A549 (cell line): ENCODE data around the gene DNAAF6. TPM values are rescaled to one million over a fixed set of nuclear protein-coding genes. Genes with fewer than 3 reads are reported as not detected.

Experiments used
- ATAC-seq, 2 experiments: fragments of 200-7000 bp in 1 of 2; fragments of >200 bp in 1 of 2; cut with Nextera tagmentation in 1 of 2; cut with Tn5 transposase in 1 of 2; 3 replicates each; pipeline versions ENCODE4 v1.8.0 to v1.9.1; 2018 to 2020; ENCODE audit warnings: mild to moderate bottlenecking in 1 of 2, moderate library complexity in 1 of 2
- CTCF ChIA-PET: fragments of 300-600 bp; sonication (Branson Sonifier 250); formaldehyde crosslinking; extraction: SDS; loops from one replicate; lab custom pipeline; 2021; ENCODE audit warnings: antibody characterized with exemption, inconsistent platforms; lab: Yijun Ruan, JAX
- POLR2A ChIA-PET: fragments of 350-600 bp; formaldehyde crosslinking; extraction: SDS; loops from one replicate; lab custom pipeline; 2021; ENCODE audit warnings: antibody characterized with exemption, inconsistent platforms; lab: Yijun Ruan, JAX
- DNase-seq, 2 experiments: peaks; one replicate each; pipeline versions ENCODE4 v3.0.0 to v3.0.0-alpha.2; 2011 to 2016; ENCODE audit warnings: low read depth in 1 of 2, low spot score in 1 of 2
- FAIRE-seq: peaks from 2 replicates; lab custom pipeline; 2011; peaks lifted over from hg19 to GRCh38; lab: Jason Lieb, UNC
- H3K27ac ChIP-seq, 2 experiments: fragments of >200 bp; sonication (Bioruptor Twin); formaldehyde crosslinking; 3 replicates each; pipeline ENCODE4 v1.5.1; 2016 to 2017
- H3K4me1 ChIP-seq: fragments of >200 bp; sonication (Bioruptor Twin); formaldehyde crosslinking; 3 replicates; pipeline ENCODE4 v1.6.1; 2016
- H3K4me2 ChIP-seq: fragments of >200 bp; sonication (Bioruptor Twin); formaldehyde crosslinking; 3 replicates; pipeline ENCODE4 v1.6.1; 2016
- H3K4me3 ChIP-seq: fragments of >200 bp; sonication (Bioruptor Twin); formaldehyde crosslinking; 3 replicates; pipeline ENCODE4 v1.5.1; 2016
- H3K9me3 ChIP-seq: fragments of >200 bp; sonication (Bioruptor Twin); formaldehyde crosslinking; 3 replicates; pipeline ENCODE4 v1.6.1; 2016
- CBX2 ChIP-seq: fragments of 200-600 bp; sonication (generic); IDR thresholded peaks from 2 replicates; pipeline ENCODE4 v1.6.1; 2016; ENCODE audit warnings: low read depth, mild to moderate bottlenecking, borderline replicate concordance
- FOXS1 ChIP-seq: fragments of 250-450 bp; sonication (Bioruptor Pico); IDR thresholded peaks from 2 replicates; pipeline ENCODE4 v1.5.0; 2020; ENCODE audit warnings: mild to moderate bottlenecking, moderate library complexity
- GATA3 ChIP-seq: IDR thresholded peaks from 2 replicates; pipeline ENCODE4 v1.6.1; 2012; ENCODE audit warnings: borderline replicate concordance
- MAFK ChIP-seq: fragments of 450-650 bp; IDR thresholded peaks from 2 replicates; pipeline ENCODE4 v1.6.1; 2014; ENCODE audit not compliant: partially characterized antibody
- MYC ChIP-seq: IDR thresholded peaks from 2 replicates; pipeline ENCODE4 v1.6.1; 2012; ENCODE audit warnings: mild to moderate bottlenecking, inconsistent platforms, low read length, improper control_type of control experiment, borderline replicate concordance
- NPAS2 ChIP-seq: fragments of 250-450 bp; sonication (Bioruptor Pico); IDR thresholded peaks from 2 replicates; pipeline ENCODE4 v1.8.0; 2022; ENCODE audit warnings: mild to moderate bottlenecking, moderate library complexity, borderline replicate concordance
- RAD21 ChIP-seq, 2 experiments: fragments of >200 bp in 1 of 2; sonication (Bioruptor Twin) in 1 of 2; formaldehyde crosslinking in 1 of 2; IDR thresholded peaks in 1 of 2; conservative IDR thresholded peaks in 1 of 2; 2 replicates in 1 of 2; 3 replicates in 1 of 2; pipeline ENCODE4 v1.6.1; 2012 to 2018; ENCODE audit warnings: inconsistent platforms in 1 of 2
- RFX5 ChIP-seq: fragments of 450-650 bp; IDR thresholded peaks from 2 replicates; pipeline ENCODE4 v1.7.1; 2014; ENCODE audit warnings: antibody characterized with exemption, mild to moderate bottlenecking, moderate library complexity
- SMC3 ChIP-seq: fragments of >200 bp; sonication (Bioruptor Twin); formaldehyde crosslinking; IDR thresholded peaks from 3 replicates; pipeline ENCODE4 v1.6.1; 2018; ENCODE audit warnings: inconsistent platforms
- TP53 ChIP-seq: fragments of 250-450 bp; sonication (Bioruptor Pico); IDR thresholded peaks from 2 replicates; pipeline ENCODE4 v1.5.0; 2021; ENCODE audit warnings: mild to moderate bottlenecking, moderate library complexity
- ZC3H11A ChIP-seq: fragments of 450-650 bp; IDR thresholded peaks from 2 replicates; pipeline ENCODE4 v1.6.1; 2014; ENCODE audit warnings: antibody characterized with exemption, mild to moderate bottlenecking
- ZFP36 ChIP-seq: fragments of 450-650 bp; IDR thresholded peaks from 2 replicates; pipeline ENCODE4 v1.6.1; 2014; ENCODE audit warnings: borderline replicate concordance; ENCODE audit not compliant: partially characterized antibody
- ZNF302 ChIP-seq: fragments of 250-450 bp; sonication (Bioruptor Pico); IDR thresholded peaks from 2 replicates; pipeline ENCODE4 v1.9.0; 2021; ENCODE audit warnings: inconsistent platforms, mild to moderate bottlenecking, moderate library complexity
- ZSCAN20 ChIP-seq: fragments of 250-450 bp; sonication (Bioruptor Pico); IDR thresholded peaks from 2 replicates; pipeline ENCODE4 v1.8.0; 2022; ENCODE audit warnings: mild to moderate bottlenecking, moderate library complexity
- WGBS: methylation state at CpG from one replicate; pipeline ENCODE4 v1.1.6; 2017; ENCODE audit errors: missing lambda C conversion rate; 5-methylcytosine and 5-hydroxymethylcytosine counted together
- polyA plus RNA-seq, 4 experiments: library from polyadenylated mRNA; depleted of rRNA in 3 of 4; stranded (reverse); fragments of >200 nt; fragmentation: RNase III in 1 of 4; extraction: RNeasy Plus Mini Kit Qiagen cat#74134 plus additional on column Dnase treatment in 1 of 4; gene quantifications; 2 replicates in 3 of 4; 3 replicates in 1 of 4; pipeline ENCODE4 v1.2.3, GENCODE V29; 2011 to 2017
- TF ChIP-seq, protein P1 (sequence below): IDR thresholded peaks from 2 replicates; pipeline ENCODE4 v1.6.1; 2012
- TF ChIP-seq, protein P2 (sequence below): IDR thresholded peaks from 2 replicates; pipeline ENCODE4 v1.6.1; 2012; ENCODE audit warnings: low read depth, borderline replicate concordance
- TF ChIP-seq, protein P3 (sequence below): fragments of >200 bp; sonication (Bioruptor Twin); formaldehyde crosslinking; IDR thresholded peaks from 3 replicates; pipeline ENCODE4 v1.5.1; 2016
- TF ChIP-seq, protein P4 (sequence below): IDR thresholded peaks from 2 replicates; pipeline ENCODE4 v1.6.1; 2012
- TF ChIP-seq, protein P5 (sequence below): fragments of 450-650 bp; IDR thresholded peaks from 2 replicates; pipeline ENCODE4 v1.6.1; 2014; ENCODE audit warnings: antibody characterized with exemption
- TF ChIP-seq, protein P6 (sequence below): fragments of 250-450 bp; sonication (Bioruptor Pico); IDR thresholded peaks from 2 replicates; pipeline ENCODE4 v1.5.0; 2021; ENCODE audit warnings: mild to moderate bottlenecking, moderate library complexity, borderline replicate concordance

DNAAF6 gene
- polyA plus RNA-seq, 2 of the 4 experiments (the other 2 are of a cell fraction) = not detected

DNA sequence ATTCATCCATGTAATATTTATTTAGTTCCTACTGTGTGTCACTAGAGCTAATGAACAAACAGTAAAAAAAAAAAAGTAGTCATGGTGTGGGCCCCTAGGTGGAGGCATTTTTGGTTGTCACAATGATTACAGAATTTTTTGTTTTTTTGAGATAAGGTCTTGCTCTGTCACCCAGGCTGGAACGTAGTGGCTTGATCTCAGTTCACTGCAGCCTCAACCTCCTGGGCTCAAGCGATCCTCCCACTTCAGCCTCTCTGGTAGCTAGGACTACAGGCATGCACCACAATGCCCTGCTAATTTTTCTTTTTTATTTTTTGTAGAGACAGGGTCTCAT is 22.0 kb downstream of the DNAAF6 start:
- Histone ChIP-seq H3K27ac (no peak overlapping the region), H3K4me3 (no peak overlapping the region), H3K4me1 (no peaks in the 10 kb centered on the region), H3K9me3 (no peaks in the 10 kb centered on the region), H3K4me2 (no peak overlapping the region)
- DNase-seq (no peak), FAIRE-seq (peak; percentile 67), ATAC-seq (no peak)
- ChIA-PET CTCF (no interaction called here), POLR2A (no interaction called here)
- TF ChIP-seq SMC3 (no peak), ZSCAN20 (CRISPR knock-in tag) (no peak)
- TF ChIP-seq, protein P1, sequence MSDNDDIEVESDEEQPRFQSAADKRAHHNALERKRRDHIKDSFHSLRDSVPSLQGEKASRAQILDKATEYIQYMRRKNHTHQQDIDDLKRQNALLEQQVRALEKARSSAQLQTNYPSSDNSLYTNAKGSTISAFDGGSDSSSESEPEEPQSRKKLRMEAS = no peak
- WGBS = 84% methylated on average over 2 of the region's 2 CpGs

DNA sequence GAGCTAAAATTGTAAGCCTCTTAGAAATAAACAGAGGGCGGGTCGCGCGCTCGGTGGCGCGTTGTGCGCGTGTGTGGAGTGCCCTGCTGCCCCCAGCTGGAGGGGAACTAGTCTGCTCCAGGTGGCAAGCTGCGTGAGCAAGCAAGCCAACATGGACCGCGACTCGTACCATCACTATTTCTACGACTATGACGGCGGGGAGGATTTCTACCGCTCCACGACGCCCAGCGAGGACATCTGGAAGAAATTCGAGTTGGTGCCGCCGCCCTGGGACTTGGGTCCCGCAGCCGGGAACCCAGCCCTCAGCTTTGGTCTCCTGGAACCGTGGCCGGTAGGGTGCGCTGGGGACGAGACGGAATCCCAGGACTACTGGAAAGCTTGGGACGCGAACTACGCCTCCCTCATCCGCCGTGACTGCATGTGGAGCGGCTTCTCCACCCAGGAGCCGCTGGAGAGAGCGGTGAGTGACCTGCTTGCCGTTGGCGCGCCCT is 66.1 kb downstream of the DNAAF6 start:
- 0 out of 3 replicates have a peak, but pooled peaks cover 3% of the 10 kb centered on the region for H3K4me1 ChIP-seq
- WGBS = 2% methylated on average over 21 of the region's 41 CpGs
- DNase-seq = peak; percentile 50 to 64
- H3K4me2 ChIP-seq = peak overlapping the region; percentile 81
- H3K4me3 ChIP-seq = peak overlapping the region; percentile 50
- ChIA-PET CTCF (interaction anchor here (0.6 to 2.5 kb wide), 37 partner anchors 10 to 505 kb away, joined by 3 to 18 read pairs (median 4); partner anchors contain the start of gene NCBP2L), POLR2A (interaction anchor here (1.2 kb wide), 1 partner anchor 155 kb away, joined by 3 read pairs; no protein-coding TSS in a partner anchor)
- H3K9me3 ChIP-seq = no peaks in the 10 kb centered on the region
- ATAC-seq = peak; percentile 98 to 99
- FAIRE-seq = peak; percentile 94
- TF ChIP-seq, protein P1 = peak; percentile 57; the same call in 1 of the 2 replicates
- TF ChIP-seq, protein P2, sequence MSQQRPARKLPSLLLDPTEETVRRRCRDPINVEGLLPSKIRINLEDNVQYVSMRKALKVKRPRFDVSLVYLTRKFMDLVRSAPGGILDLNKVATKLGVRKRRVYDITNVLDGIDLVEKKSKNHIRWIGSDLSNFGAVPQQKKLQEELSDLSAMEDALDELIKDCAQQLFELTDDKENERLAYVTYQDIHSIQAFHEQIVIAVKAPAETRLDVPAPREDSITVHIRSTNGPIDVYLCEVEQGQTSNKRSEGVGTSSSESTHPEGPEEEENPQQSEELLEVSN = no peak
- TF ChIP-seq FOXS1 (CRISPR knock-in tag) (no peak), SMC3 (peak; percentile 78), RAD21 (conservative IDR thresholded peaks at IDR 0.05 in 1 of 2, IDR thresholded peaks at IDR 0.05 in 1 of 2) (peak; percentile 32 to 73), RFX5 (no peak)
- TF ChIP-seq, protein P3, sequence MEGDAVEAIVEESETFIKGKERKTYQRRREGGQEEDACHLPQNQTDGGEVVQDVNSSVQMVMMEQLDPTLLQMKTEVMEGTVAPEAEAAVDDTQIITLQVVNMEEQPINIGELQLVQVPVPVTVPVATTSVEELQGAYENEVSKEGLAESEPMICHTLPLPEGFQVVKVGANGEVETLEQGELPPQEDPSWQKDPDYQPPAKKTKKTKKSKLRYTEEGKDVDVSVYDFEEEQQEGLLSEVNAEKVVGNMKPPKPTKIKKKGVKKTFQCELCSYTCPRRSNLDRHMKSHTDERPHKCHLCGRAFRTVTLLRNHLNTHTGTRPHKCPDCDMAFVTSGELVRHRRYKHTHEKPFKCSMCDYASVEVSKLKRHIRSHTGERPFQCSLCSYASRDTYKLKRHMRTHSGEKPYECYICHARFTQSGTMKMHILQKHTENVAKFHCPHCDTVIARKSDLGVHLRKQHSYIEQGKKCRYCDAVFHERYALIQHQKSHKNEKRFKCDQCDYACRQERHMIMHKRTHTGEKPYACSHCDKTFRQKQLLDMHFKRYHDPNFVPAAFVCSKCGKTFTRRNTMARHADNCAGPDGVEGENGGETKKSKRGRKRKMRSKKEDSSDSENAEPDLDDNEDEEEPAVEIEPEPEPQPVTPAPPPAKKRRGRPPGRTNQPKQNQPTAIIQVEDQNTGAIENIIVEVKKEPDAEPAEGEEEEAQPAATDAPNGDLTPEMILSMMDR = peak; percentile 72
- H3K27ac ChIP-seq = peak overlapping the region; percentile 68 to 86

DNA sequence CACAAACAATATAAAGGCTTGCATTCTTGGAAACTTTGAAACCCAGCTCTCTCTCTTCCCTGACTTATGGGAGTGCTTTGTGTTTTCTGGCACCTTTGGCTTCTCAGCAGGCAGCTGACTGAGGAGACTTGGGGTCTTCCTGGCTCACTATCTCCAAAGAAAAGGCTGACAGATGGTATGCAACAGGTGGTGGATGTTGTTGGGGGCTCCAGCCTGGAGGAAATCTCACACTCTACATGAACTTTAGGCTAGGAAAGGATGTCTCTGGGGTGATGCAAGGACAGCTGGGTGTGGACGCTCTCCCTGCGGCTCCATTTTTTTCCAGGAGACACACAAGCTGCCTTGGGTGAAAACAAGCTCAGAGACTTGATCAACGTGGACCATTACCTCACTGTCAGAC is 67.4 kb downstream of the DNAAF6 start:
- CTCF ChIA-PET = interaction anchor here (1.4 to 2.5 kb wide), 6 partner anchors 16 to 503 kb away, joined by 3 to 9 read pairs (median 4); partner anchors contain the start of gene NCBP2L
- ATAC-seq (no peak), FAIRE-seq (no peak), DNase-seq (no peak)
- H3K27ac ChIP-seq = no peak overlapping the region
- WGBS = 78% methylated on average over 3 of the region's 3 CpGs
- no peak overlapping the region for H3K4me2 ChIP-seq
- H3K9me3 ChIP-seq = no peaks in the 10 kb centered on the region
- H3K4me3 ChIP-seq = no peak overlapping the region
- POLR2A ChIA-PET = no interaction called here
- TF ChIP-seq, protein P4, sequence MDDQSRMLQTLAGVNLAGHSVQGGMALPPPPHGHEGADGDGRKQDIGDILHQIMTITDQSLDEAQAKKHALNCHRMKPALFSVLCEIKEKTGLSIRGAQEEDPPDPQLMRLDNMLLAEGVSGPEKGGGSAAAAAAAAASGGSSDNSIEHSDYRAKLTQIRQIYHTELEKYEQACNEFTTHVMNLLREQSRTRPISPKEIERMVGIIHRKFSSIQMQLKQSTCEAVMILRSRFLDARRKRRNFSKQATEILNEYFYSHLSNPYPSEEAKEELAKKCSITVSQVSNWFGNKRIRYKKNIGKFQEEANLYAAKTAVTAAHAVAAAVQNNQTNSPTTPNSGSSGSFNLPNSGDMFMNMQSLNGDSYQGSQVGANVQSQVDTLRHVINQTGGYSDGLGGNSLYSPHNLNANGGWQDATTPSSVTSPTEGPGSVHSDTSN = no peak
- TF ChIP-seq TP53 (no peak), CBX2 (no peak), ZC3H11A (no peak), NPAS2 (no peak), ZNF302 (no peak), MAFK (no peak), GATA3 (no peak), ZFP36 (no peak), MYC (no peak)
- TF ChIP-seq, protein P3 = no peak
- TF ChIP-seq, protein P5, sequence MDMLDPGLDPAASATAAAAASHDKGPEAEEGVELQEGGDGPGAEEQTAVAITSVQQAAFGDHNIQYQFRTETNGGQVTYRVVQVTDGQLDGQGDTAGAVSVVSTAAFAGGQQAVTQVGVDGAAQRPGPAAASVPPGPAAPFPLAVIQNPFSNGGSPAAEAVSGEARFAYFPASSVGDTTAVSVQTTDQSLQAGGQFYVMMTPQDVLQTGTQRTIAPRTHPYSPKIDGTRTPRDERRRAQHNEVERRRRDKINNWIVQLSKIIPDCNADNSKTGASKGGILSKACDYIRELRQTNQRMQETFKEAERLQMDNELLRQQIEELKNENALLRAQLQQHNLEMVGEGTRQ = no peak
- TF ChIP-seq, protein P2 = no peak
- TF ChIP-seq, protein P6, sequence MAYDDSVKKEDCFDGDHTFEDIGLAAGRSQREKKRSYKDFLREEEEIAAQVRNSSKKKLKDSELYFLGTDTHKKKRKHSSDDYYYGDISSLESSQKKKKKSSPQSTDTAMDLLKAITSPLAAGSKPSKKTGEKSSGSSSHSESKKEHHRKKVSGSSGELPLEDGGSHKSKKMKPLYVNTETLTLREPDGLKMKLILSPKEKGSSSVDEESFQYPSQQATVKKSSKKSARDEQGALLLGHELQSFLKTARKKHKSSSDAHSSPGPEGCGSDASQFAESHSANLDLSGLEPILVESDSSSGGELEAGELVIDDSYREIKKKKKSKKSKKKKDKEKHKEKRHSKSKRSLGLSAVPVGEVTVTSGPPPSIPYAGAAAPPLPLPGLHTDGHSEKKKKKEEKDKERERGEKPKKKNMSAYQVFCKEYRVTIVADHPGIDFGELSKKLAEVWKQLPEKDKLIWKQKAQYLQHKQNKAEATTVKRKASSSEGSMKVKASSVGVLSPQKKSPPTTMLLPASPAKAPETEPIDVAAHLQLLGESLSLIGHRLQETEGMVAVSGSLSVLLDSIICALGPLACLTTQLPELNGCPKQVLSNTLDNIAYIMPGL (CRISPR knock-in tag) = no peak
- H3K4me1 ChIP-seq = 0 out of 3 replicates have a peak, but pooled peaks cover 3% of the 10 kb centered on the region
